ENCODE data around the gene MARS1.

The MARS1 gene

DNA sequence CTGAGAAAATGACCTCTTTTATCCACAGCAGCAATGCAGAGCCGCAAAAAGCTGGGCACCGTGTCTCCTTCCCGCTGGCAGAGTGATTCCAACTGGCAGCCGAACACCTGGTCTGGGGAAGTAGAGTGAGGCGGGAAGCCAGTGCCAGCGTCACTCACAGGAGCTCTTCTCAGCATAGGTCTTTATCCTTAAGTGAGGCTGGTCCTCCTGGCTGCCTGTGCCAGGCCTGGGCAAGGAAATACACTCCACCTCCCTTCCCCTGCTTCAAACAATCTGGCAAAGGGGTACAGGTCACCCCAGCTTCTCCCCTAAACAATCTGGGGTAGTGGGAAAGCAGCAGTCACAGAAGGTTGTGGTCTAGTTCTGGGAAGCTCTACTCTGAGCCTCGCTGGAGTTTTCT lies 13.0 kb upstream of the MARS1 start:
- peaks cover 42% of the 10 kb centered on the region for H3K36me3 Mint-ChIP-seq (ENCODE audit: low read depth)
- H3K27me3 Mint-ChIP-seq, result no peaks in the 10 kb centered on the region
- H3K27ac Mint-ChIP-seq, result peak overlapping the region; percentile 62
- H3K4me1 Mint-ChIP-seq (ENCODE audit: low read depth), result peaks cover 57% of the 10 kb centered on the region
- peak overlapping the region; percentile 69 for H3K4me3 Mint-ChIP-seq
- H3K9me3 Mint-ChIP-seq, result no peaks in the 10 kb centered on the region

DNA sequence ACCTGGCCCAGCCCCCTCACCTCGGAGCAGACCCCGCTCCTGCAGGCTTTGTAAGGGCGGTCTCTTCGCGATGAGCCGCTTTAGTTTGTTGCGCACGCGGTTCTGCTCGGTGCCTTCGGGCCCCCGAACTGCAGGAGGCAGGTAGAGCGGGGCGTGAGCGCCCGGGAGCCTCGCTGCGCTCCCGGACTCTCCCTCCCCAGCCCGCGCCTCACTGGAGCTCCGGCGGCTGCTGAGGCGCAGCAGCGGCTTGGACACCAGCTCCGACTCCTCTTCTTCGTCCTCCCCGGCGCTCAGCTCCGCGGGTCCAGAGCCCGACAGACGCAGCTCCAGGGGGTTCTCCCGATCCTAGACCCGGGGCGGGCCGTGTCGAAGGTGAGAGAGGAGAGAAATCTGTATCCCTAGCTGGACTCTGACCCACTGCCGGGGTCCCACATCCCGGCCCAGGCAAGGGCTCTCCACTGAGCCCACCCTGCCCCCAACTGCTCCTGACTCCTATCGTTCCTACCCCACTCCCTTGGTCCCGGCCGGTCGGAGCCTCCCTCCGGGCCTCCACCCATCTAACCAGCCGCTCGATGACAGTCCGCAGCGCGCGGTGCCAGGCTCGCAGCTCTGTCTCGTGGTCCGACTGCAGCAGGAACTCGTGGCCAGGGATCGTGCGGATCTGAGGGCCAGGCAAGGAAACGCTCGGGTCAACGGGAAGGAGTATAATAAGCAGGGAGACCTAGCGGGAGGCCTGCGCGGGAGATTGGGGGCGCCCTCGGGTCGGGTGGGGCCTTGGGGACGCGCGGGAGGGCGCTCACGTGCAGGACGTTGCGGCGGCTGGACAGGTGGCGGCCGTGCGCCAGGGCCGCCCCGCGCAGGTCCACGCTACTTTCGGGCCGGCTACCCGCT lies 12.4 kb upstream of the MARS1 start:
- H3K36me3 Mint-ChIP-seq (ENCODE audit: low read depth), result peaks cover 42% of the 10 kb centered on the region
- peak overlapping the region; percentile 100 for H3K27ac Mint-ChIP-seq
- H3K4me3 Mint-ChIP-seq, result peak overlapping the region; percentile 90
- H3K27me3 Mint-ChIP-seq, result no peaks in the 10 kb centered on the region
- H3K9me3 Mint-ChIP-seq, result no peaks in the 10 kb centered on the region
- peaks cover 63% of the 10 kb centered on the region for H3K4me1 Mint-ChIP-seq (ENCODE audit: low read depth)

DNA sequence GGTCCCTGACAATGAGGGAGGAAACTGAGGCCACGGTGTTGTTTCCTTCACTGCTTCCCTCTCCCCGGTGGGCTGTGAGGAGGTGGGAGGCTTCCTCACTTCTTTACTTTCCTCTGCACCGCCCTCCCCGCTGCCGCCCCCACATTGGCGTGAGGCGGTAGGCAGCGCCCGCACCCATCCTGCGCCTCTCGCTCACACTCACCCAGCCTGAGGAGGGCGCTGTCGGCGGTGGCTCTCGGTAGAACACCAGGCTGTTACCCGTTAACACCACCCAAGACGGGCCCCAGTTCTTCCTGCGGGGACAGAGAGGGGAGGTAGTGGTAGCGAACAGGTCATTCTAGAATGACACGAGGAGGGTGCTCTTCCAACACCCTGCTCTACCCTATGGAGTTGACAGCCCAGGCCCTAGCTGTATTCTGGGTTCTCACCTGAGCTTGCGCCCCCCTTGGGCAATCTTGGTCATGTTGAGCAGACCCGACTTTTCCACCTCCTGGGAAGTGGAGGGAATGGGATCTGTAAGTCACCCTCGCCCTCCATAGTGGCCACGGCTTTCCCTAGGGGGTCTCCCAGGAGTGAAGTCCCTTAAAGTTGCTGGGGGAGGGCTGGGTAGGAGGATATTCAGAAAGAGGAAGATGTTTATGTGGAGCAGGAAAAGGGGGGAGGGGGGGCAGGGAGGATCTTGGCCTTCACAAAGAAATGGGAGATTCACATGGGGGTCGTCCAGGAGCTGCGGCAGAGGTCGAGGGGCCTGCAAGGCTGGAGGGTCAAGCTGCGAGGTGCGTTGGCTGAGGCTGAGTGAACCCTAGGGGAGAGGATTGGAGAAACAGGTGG lies 11.5 kb upstream of the MARS1 start:
- Mint-ChIP-seq H3K9me3 (no peaks in the 10 kb centered on the region), H3K27ac (peak overlapping the region; percentile 100), H3K27me3 (no peaks in the 10 kb centered on the region), H3K4me1 (ENCODE audit: low read depth) (peaks cover 72% of the 10 kb centered on the region), H3K36me3 (ENCODE audit: low read depth) (peaks cover 42% of the 10 kb centered on the region), H3K4me3 (peak overlapping the region; percentile 90)

DNA sequence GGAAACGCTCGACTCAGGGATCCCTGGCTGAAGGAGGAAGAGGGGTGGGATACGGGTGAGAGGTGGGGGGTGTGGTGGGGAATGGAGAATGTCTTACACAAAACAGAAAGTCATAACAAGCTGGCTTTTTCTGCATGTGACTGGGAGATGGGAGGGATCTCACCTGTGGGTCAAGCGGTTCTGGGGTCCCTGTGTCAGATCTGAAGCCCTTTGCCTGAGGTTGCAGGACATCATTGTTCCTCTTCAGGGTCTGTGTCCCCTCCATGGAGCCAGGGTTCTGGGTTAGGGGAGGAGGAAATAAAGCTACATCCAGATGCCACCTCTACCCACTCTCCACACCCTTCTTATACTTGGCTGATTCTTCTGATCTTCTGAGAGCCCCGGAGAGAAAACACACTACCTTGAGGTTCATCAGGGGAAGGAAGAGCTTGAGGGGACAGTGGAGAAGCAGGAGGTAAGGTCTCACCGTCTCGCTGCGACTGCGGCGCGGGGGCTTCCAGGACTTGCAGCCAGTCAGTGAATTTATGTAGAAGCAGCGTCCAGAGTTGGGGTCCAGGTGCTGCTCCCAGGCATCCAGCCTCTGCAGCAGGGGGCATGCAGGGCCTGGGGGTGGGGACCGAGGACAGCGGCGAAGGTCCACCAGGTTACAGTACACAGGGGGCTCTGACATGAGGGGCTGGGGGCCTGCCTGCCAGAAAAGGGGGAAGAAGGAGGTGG lies 10.7 kb upstream of the MARS1 start:
- H3K4me1 Mint-ChIP-seq (ENCODE audit: low read depth), result peaks cover 77% of the 10 kb centered on the region

DNA sequence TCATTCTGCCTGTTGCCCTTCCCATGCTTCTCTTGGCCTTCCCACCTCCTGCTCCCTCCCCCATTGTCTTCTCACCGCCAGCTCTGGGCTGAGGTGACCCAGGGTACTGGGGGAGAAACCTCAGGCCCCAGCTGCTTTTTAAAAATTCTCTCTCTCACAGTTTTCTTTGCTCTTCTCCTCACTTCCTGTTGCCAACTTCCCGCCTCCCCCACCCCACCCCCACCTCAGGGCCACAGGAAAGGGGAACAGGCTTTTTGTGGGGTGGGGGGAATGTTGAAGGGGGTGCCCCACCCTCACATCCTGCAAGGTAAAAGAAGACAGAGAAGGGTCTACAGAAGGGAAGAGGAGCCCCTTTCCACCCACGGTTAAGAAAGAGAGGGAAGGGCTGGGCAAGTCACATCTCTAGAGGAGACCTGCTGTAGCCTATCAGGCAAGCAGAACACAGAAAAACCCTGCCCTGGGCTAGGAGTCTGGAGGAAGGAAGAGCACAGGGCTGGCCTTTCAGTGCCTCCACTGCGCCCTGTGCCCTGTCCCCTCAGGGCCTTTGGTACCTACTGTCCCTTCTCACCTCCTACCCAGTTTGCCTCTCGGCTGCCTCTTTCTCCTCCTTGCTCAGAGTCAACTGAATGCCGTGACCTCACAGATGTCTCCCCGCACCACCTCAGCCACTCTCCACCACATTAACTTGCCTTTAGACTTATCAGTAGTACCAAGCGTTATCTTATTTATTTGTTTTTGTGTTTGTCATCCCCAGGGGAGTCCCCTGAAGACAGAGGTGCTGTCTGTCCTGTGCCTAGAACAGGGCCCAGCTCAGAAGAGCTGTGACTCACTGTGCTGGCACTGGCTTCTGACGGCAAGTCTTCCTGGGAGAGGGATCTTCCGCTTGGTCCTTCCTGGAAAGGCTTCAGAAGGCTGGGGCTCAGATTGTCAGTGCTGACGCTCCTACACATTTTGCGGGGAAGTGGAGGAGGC lies 9.9 kb upstream of the MARS1 start:
- peaks cover 73% of the 10 kb centered on the region for H3K4me1 Mint-ChIP-seq (ENCODE audit: low read depth)
- peaks cover 30% of the 10 kb centered on the region for H3K36me3 Mint-ChIP-seq (ENCODE audit: low read depth)
- peak overlapping the region; percentile 100 for H3K27ac Mint-ChIP-seq

More for the DNA sequence above, 10.7 kb upstream of the MARS1 start:
- Mint-ChIP-seq H3K27ac (peak overlapping the region; percentile 100), H3K27me3 (no peaks in the 10 kb centered on the region), H3K4me3 (peak overlapping the region; percentile 90), H3K9me3 (no peaks in the 10 kb centered on the region), H3K36me3 (ENCODE audit: low read depth) (peaks cover 38% of the 10 kb centered on the region)

DNA sequence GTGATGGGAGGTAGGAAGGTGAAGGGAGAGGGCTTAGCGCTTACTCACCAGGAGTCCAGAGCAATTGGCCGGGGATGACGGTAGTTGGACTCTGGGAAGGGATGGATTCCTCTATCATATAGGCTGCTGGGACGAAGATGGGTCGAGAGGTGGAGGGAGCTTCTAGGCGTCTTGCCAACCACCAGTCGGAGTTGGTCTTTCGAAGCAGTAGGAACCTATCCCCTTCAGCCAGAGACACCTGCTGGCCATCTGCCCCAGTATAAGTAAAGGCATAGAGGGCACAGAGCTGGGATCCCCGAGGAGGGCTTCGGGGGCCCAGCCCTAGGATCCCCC lies 8.9 kb upstream of the MARS1 start:
- H3K4me3 Mint-ChIP-seq, result peak overlapping the region; percentile 90
- peaks cover 21% of the 10 kb centered on the region for H3K36me3 Mint-ChIP-seq (ENCODE audit: low read depth)
- no peaks in the 10 kb centered on the region for H3K9me3 Mint-ChIP-seq
- peak overlapping the region; percentile 100 for H3K27ac Mint-ChIP-seq
- no peaks in the 10 kb centered on the region for H3K27me3 Mint-ChIP-seq
- H3K4me1 Mint-ChIP-seq (ENCODE audit: low read depth), result peaks cover 72% of the 10 kb centered on the region

More for the DNA sequence above, 9.9 kb upstream of the MARS1 start:
- Mint-ChIP-seq H3K9me3 (no peaks in the 10 kb centered on the region), H3K4me3 (peak overlapping the region; percentile 90), H3K27me3 (no peaks in the 10 kb centered on the region)

DNA sequence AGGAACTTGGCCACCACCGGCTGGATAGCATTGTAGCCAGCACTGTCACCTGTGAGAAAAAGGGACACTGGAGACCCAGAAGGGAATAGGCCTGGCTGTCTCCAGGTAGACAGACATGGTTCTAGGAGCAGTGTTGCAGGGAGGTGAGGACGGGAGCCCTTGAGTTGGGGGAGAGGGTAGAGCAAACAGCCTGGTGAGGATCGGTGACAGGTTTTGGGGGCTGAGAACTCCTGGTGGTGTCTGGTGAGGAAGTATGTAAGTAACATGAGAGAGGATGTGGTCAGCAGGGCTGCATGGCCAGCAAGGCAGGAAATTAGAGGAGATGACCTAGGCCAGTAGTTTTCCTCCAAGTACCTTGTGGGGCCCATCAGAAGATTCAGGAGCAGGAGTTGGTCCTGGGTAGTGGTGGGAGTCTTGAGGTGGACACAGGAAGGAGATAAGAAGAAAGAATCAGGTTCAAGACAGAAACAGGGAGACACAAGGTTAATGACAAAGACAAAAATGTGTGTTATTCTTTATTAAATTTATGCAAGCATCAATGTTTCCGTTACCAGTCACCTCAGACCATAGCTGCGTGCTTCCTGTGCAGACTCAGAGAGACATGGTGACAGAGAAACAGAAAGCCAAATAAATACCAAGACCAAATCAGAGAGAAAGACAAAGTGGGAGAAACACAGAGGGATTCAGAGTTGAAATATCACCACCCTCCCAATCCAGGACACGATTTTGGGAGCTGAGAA lies 8.3 kb upstream of the MARS1 start, which contains the start of gene ARHGAP9:
TSS of gene ARHGAP9 (minus strand) at position 491 of the 740 bp plus-strand sequence. CDS start at position 31, 460 bp downstream.
- H3K36me3 Mint-ChIP-seq (ENCODE audit: low read depth), result peaks cover 16% of the 10 kb centered on the region
- peaks cover 67% of the 10 kb centered on the region for H3K4me1 Mint-ChIP-seq (ENCODE audit: low read depth)
- no peaks in the 10 kb centered on the region for H3K9me3 Mint-ChIP-seq
- H3K27ac Mint-ChIP-seq, result peak within 1 kb of the TSS; percentile 100
- H3K4me3 Mint-ChIP-seq, result peak within 1 kb of the TSS; percentile 90
- no peaks in the 10 kb centered on the region for H3K27me3 Mint-ChIP-seq

DNA sequence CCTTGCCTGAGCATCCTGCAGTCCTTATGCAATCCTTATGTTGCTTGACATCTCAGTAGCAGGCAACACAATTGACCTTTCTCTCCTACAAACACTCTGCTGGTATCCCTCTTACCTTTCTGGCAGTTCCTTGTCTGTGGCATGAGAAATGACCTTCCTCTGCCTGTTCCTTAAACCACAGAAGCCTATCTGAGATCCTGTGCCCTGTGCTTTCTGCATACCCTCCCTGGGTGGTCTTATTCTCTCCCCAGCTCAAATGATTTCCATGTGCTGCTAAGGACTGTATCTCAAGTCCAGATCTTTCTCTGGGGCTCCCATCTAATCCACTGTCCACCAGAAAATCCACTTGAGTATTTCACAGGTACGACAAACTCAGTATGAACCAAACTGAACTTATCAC lies 6.2 kb upstream of the MARS1 start:
- Mint-ChIP-seq H3K27me3 (no peaks in the 10 kb centered on the region), H3K4me1 (ENCODE audit: low read depth) (peaks cover 56% of the 10 kb centered on the region), H3K36me3 (ENCODE audit: low read depth) (peaks cover 9% of the 10 kb centered on the region), H3K27ac (peak overlapping the region; percentile 100), H3K9me3 (no peaks in the 10 kb centered on the region), H3K4me3 (peak overlapping the region; percentile 15)

DNA sequence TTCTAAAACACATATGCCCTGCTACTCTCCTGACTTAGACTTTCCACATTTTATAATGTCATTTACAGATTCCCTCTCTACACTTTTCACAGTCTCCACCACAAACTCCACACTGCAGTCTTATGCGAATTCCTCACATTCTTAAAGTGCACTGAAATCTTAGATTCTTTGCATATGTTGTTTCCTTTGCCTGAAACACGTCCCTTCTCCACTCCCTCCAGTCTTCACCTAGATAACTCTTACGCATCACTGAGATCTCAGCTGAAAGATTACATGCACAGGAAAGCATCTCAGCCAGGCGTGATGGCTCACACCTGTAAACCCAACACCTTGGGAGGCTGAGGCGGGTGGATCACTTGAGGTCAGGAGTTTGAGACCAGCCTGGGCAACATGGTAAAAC lies 4.4 kb upstream of the MARS1 start:
- Mint-ChIP-seq H3K27ac (peak overlapping the region; percentile 65), H3K36me3 (ENCODE audit: low read depth) (peaks cover 7% of the 10 kb centered on the region), H3K4me3 (no peak overlapping the region), H3K4me1 (ENCODE audit: low read depth) (peaks cover 52% of the 10 kb centered on the region), H3K27me3 (no peaks in the 10 kb centered on the region), H3K9me3 (no peaks in the 10 kb centered on the region)

DNA sequence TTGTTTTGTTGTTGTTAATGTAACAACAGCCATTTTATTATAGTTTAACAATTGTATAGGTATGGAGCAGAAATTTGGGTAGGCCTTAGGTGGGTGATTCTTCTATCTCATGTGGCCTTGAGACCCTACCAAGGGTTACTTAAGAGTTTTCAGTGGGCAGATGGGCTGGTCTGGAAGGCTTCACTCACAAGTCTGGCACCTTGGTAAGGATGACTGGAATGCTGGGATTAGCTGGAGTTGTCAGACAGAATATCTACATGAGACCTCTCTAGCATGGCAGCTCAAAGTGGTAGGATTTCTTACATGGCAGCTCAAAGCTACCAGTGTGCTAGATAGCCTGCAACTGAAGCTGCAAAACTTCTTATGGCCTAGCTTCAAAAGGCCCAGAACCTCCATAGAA lies 2.2 kb upstream of the MARS1 start:
- Mint-ChIP-seq H3K4me1 (ENCODE audit: low read depth) (peaks cover 48% of the 10 kb centered on the region), H3K4me3 (no peak overlapping the region)

DNA sequence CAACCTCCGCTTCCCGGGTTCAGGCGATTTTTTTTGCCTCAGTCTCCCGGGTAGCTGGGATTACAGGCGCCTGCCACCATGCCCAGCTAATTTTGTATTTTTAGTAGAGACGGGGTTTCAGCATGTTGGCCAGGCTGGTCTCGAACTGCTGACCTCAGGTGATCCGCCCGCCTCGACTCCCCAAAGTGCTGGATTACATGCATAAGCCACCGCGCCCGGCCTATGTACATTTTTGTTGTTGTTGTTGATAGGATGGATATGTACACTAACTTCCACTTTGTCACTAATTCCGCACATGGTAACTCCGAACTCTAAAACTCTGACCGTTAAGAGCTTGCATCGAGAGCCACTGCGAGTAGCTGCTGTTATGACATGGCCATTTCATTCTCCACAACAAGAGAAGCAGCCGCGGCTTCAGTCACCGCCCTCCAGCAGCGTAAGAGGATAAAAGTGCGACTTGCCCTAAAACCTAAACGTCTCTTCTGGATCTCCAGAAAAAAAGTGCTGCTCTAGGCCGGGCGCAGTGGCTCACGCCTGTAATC lies 742 bp upstream of the MARS1 start:
- Mint-ChIP-seq H3K27me3 (no peaks in the 10 kb centered on the region), H3K4me3 (peak overlapping the region; percentile 90), H3K4me1 (ENCODE audit: low read depth) (peaks cover 45% of the 10 kb centered on the region), H3K9me3 (no peaks in the 10 kb centered on the region), H3K27ac (no peak overlapping the region), H3K36me3 (ENCODE audit: low read depth) (peaks cover 44% of the 10 kb centered on the region)

More for the DNA sequence above, 2.2 kb upstream of the MARS1 start:
- Mint-ChIP-seq H3K27ac (no peak overlapping the region), H3K27me3 (no peaks in the 10 kb centered on the region), H3K36me3 (ENCODE audit: low read depth) (peaks cover 30% of the 10 kb centered on the region), H3K9me3 (no peaks in the 10 kb centered on the region)

DNA sequence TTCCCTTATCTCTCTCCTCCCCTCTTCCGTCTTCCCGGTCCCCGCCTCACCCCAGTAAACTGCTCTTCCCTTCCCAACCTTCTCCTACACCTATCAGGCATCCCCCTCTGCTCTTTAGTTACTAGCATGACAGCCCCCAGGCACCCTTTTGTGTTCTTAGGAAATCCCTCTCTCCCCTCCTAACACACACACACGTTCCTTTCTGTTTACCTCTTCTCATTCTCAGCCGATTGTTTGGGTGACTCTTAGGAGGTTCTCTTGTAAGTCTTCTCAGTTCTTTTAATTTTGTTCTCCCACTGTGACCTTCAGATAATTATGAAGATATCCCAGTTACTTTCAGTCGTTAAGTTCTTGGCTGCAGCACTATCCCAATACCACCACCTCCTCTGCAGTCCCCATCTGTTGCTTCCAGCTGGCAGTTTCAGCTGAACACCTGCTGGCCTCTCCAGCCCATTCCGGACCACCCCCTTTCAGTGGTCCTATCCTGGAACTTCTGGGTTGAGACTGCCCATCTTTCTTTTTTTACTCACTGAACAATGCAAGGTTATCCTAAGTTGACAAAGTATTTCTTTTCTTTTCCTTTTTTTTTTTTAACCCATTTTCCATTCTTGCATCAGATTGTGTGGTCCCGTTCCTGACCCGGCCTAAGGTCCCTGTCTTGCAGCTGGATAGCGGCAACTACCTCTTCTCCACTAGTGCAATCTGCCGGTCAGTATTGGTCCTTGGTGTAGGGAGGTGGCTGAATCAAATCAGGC lies 711 bp downstream of the MARS1 start:
- H3K4me3 Mint-ChIP-seq, result peak overlapping the region; percentile 90
- no peaks in the 10 kb centered on the region for H3K27me3 Mint-ChIP-seq
- H3K9me3 Mint-ChIP-seq, result no peaks in the 10 kb centered on the region
- peak overlapping the region; percentile 90 for H3K27ac Mint-ChIP-seq
- peaks cover 53% of the 10 kb centered on the region for H3K36me3 Mint-ChIP-seq (ENCODE audit: low read depth)
- H3K4me1 Mint-ChIP-seq (ENCODE audit: low read depth), result peaks cover 42% of the 10 kb centered on the region

Measured in stimulated activated naive CD8-positive, alpha-beta T cell treated with anti-CD3 and anti-CD28 coated beads, Interleukin-15, Interleukin-2, amounts not matched to agents 100 ng/mL and 50 ng/mL, for 24 hours (primary cell).